22Rv1 (cell line): ENCODE data around the gene SAMD4A.

Source experiments
- H3K27ac ChIP-seq: fragments of 450-650 bp; 2 replicates; pipeline ENCODE4 v1.5.1; 2017
- ZFX ChIP-seq: fragments of 450-650 bp; IDR thresholded peaks from 2 replicates; pipeline ENCODE4 v1.6.1; 2017; ENCODE audit warnings: antibody characterized with exemption, borderline replicate concordance
- TF ChIP-seq, protein P1 (sequence below): fragments of 450-650 bp; IDR thresholded peaks from 2 replicates; pipeline ENCODE4 v1.5.1; 2017; ENCODE audit warnings: mild to moderate bottlenecking

Gene SAMD4A

DNA sequence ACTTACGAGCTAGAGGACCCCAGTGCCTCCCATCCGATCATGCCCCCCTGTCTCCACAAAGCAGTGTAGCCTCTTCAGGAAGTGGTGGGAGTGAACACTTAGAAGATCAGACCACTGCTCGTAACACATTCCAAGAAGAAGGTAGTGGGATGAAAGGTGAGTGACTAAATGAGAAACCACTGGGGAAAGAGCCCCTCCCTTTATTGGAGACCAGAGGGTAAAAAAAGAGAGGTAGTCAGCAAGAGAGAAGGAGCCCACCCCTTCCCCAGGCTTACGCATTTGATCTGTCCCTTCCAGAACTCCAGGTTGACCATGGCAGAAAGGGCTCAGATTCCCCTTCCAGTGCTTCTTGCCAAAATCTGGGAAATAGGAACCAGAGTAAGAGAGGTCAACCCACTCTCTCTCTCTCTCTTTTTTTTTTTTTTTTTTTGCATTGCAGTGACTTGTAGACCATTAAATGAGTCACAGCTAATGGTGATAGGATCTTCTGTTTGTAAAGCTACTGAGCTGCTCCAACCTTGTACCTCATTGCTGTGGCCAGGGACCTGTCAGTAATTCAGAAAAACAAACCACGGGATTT, 170.3 kb downstream of the SAMD4A start:
- no peak overlapping the region for H3K27ac ChIP-seq
- TF ChIP-seq, protein P1, sequence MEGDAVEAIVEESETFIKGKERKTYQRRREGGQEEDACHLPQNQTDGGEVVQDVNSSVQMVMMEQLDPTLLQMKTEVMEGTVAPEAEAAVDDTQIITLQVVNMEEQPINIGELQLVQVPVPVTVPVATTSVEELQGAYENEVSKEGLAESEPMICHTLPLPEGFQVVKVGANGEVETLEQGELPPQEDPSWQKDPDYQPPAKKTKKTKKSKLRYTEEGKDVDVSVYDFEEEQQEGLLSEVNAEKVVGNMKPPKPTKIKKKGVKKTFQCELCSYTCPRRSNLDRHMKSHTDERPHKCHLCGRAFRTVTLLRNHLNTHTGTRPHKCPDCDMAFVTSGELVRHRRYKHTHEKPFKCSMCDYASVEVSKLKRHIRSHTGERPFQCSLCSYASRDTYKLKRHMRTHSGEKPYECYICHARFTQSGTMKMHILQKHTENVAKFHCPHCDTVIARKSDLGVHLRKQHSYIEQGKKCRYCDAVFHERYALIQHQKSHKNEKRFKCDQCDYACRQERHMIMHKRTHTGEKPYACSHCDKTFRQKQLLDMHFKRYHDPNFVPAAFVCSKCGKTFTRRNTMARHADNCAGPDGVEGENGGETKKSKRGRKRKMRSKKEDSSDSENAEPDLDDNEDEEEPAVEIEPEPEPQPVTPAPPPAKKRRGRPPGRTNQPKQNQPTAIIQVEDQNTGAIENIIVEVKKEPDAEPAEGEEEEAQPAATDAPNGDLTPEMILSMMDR, result no peak
- TF ChIP-seq ZFX, result no peak

DNA sequence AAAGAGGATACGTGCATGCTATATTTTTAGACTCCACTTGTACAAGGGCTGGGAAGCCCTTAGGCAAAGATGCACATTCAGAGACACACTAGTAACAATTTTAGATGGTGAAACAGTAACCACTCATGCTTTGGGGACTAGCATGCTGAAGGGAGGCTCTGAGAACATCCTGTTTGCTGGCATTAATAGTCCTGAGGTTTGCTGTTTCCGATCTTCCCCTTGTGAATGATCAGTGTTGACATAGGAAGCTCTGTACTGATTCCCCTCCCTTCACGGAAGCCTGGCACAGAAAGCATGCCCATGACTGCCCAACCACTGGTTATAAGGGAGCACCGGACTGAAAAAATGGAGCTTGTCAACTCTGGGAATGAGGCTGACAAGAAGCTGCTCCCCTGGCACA, 171.1 kb downstream of the SAMD4A start:
- no peak overlapping the region for H3K27ac ChIP-seq
- no peak for TF ChIP-seq ZFX
- TF ChIP-seq, protein P1, result no peak

DNA sequence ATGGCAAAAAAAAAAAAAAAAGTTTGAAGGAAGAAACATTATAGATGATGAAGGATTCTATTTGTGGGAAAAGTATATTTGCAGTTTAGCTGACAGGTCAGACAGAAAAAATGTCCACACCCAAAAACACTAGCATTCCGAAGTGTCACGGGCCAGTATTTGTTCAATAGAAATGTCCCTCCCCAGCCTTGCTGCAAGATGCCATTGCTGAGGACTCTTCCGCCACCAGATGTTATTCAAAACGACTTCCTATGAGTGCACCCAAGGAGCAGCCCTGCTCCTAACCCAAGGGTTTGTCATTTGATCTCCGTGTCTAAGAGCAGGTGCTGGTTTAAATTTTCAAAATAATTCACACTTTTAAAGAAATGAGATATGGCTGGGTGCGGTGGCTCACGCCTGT, 172.6 kb downstream of the SAMD4A start:
- H3K27ac ChIP-seq, result no peak overlapping the region

DNA sequence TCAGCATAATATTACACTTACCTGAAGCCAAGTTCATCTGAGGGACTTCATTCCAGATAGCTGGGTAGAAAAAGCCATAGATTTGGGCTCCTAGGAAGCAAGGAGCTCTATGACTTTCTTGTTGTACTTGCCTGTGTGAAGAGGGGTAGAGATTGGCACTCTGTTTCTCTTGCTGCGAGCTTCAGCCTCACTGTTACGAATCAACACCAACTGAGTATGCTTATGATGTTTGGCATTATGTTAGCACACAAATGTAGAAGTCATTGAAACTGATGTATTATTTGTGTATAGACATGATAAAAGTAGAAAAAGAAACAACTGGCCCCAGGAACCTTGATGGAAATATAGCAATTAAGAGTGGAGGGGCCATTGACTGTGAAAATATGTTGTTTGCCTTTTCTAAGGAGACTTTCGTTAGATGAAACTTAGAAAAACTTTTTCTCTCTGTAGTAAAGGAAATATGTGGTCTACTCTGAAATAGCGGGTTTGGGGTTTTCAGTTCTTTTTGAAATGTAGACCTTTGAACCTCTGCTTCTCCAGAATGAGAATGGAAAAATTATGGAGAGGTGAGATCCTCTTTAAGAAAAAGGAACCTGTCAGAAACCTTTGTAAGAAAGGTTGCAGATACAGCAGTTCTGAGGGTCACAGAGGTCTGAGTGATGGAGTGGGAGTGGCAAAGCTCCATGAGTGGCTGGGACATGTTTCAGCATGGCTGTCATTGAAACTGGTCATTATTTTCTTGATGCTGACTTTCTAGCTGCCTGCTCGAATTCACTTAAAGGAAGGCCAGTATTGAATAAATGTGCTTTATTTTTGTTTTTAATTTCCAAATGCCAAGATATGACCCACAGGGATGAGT, 175.8 kb downstream of the SAMD4A start:
- no peak for TF ChIP-seq ZFX
- TF ChIP-seq, protein P1, result no peak
- H3K27ac ChIP-seq, result no peak overlapping the region

More for the DNA sequence above, 172.6 kb downstream of the SAMD4A start:
- TF ChIP-seq ZFX, result no peak
- TF ChIP-seq, protein P1, result no peak

DNA sequence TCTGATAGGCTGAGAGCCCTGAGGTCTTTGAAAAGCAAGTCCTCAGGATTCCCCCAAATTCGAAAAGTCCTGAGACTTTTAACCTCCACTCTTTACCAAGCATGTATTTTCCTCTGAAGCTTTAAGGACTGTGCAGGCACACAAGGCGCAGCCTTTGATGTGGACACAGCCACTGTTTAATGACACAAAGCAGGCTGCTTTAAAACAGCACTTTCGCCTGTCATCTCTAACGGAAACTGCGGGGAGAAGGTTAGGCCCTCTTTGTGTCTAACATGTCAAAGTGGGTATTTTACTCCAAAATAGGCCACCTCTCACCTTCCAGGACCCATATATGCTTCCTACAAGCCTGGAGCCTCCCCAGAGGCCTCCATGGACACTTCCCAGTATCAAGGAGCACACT, 176.5 kb downstream of the SAMD4A start:
- TF ChIP-seq, protein P1, result no peak
- no peak for TF ChIP-seq ZFX
- no peak overlapping the region for H3K27ac ChIP-seq

DNA sequence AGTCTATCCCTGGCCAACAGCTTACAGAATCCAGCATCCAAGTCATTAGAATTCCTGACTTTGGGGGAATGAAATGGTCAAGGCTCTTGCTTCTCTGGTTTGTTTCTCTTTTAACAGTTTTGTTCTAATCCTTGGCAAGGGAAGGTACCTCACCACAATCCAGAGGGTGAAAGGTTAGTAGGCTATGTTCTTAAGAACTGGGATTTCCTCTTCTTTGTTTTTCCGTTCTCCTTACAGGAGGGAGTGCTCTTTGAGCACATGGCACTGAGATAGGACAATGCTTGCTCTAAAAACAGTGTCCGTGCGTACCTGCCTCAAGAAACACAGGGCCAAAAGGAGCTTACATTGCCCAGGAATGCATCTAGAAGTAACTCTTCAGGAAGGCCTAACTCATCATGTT, 179.1 kb downstream of the SAMD4A start:
- no peak for TF ChIP-seq ZFX
- TF ChIP-seq, protein P1, result no peak
- no peak overlapping the region for H3K27ac ChIP-seq

DNA sequence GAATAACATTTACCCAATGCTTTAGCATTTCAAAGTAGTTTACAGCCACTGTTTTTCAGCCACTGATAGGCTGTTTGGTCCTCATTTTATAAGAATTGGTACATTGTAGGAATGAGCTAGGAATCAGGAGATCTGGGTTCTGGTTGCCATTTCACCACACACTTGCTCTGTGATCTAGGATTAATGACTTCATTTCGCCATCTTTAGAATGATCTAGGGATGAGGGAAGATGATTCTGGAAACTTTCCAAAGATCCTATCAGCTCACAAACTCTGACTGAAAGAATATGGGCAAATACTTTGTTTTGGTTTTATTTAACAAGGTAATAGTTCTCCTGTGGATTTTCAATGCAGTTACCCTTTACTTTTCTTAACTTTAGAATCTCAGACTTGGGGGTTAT, 180.7 kb downstream of the SAMD4A start:
- no peak overlapping the region for H3K27ac ChIP-seq
- TF ChIP-seq, protein P1, result no peak
- no peak for TF ChIP-seq ZFX
